Pulmonary artery endothelial cell (primary cell): ENCODE measurements around the gene KPNA4. TPM values are rescaled to one million over a fixed set of nuclear protein-coding genes. Genes with fewer than 3 reads are reported as not detected.
A peak's percentile ranks its signal among the peaks of the same experiment; 100 is the strongest.
"Not testable (repeated sequence)": the region's sequence is repeated elsewhere in the genome, so short reads cannot be mapped to it uniquely, and the experiment has no call there.

Experiments used
- DNase-seq: peaks from one replicate; pipeline ENCODE4 v3.0.0-alpha.2; 2011; ENCODE audit warnings: low read depth, low spot score
- total RNA-seq: library from RNA; depleted of rRNA; stranded (reverse); fragments of >200 nt; gene quantifications from 2 replicates; pipeline ENCODE4 v1.2.3, GENCODE V29; 2014

KPNA4 gene
- total RNA-seq, 1 donor from 2014 or later: 41.5 TPM

DNA sequence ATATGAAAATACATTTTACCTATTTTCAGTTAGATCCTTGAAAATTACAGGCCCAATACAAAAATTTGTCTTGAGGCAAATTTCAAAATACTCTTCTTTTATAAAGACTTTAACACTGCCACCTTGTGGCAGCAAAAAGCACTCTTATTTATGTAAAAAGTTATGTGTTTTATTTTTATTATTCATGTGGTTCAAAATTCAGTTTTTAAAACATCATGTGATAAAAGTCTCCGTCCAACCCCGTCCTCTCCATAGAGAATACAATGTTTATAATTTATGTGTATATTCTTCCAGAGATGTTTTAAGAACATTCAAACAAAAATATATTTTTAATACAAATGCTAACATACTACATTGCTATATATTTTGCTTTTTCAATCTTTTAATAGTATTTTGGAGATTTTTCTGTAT lies 78.9 kb downstream of the KPNA4 start:
- DNase-seq: peak; percentile 2

DNA sequence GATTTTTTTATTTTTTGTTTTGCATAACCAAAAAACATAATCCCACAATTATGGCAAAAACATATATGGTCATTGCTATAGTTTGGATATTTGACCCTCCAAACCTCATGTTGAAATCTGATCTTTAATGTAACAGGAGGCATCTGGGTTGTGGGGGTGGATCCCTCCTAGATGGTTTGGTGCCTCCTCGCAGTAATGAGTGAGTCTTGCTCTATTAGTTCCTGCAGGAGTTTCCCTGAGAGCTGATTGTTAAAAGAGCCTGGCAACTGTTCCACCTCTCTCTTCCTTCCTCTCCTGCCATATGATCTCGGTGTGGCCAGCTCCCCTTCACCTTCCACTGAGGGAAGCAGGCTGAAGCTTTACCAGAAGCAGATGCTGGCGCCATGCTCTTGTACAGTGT lies 82.6 kb downstream of the KPNA4 start:
- DNase-seq: no peak

DNA sequence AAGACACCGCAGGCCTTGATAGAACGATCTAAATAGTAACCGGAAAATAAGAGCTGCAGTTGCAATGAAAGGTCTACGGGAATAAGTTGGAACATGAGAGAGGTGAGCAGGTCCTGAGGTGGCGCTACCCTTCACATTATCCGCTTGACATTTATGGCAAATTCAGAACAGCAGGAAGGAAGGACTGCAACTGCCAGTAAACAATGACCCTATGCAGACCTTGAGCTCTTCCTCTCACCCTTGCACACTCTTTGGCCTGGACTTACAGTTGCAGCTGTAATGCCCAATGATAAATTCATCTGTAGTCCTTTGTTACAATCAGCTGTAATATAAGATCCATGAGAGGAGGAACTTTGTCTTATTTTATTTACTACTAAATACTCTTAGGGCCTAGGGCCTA lies 83.5 kb downstream of the KPNA4 start:
- no peak for DNase-seq

DNA sequence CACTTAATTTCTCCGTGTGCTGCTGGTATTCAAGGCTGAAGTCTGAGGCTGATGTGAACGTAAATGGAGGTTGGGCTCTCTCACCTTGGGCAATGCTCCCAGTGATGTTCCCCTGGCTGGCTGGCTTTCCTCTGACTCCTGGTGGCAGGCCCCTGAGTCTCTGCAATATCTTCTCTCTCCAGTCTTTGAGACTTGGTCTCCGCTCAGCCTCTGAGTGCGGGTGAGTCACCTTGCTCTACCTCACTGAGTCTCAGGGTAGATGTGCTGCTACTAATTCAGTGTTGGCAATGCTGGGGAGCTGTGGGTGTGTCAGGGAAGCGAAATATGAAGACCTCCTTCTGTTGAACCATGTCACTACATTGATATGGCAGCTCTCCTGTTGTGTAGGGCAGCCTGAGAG lies 84.4 kb downstream of the KPNA4 start:
- DNase-seq: no peak

DNA sequence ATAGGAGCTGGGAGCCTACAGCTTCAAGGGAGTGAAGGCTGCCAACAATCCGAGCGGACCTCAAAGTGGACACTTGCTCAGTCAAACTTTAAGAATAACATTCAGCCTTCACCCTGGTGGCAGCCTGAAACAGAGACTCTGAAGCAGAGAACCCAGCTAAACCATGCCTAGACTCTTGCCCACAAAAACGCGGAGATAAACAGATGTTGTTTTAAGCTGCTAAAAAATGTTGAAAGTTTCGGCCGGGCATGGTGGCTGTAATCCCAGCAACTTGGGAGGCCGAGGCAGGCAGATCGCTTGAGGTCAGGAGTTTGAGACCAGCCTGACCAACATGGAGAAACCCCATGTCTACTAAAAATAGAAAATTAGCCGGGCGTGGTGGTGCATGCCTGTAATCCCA lies 86.0 kb downstream of the KPNA4 start:
- DNase-seq: no peak

DNA sequence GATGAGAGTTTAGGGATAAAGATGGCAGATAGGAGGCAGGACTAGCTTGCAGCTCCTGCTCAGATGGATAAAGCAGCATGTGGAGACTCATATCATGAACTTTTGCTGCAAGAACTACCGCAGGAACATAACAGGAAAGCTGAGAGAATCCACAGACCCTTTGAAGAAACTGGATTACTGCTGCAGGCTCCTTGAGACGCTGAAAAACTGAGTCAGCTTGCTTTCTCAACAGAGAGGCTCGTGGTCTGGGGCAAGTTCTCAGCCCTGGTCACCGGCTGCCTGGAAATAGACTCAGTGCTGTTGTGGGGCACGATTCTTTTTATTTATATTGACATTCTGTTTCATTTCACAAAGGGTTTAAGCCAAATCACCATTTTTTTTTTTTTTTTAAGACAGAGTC lies 87.0 kb downstream of the KPNA4 start:
- DNase-seq: no peak

DNA sequence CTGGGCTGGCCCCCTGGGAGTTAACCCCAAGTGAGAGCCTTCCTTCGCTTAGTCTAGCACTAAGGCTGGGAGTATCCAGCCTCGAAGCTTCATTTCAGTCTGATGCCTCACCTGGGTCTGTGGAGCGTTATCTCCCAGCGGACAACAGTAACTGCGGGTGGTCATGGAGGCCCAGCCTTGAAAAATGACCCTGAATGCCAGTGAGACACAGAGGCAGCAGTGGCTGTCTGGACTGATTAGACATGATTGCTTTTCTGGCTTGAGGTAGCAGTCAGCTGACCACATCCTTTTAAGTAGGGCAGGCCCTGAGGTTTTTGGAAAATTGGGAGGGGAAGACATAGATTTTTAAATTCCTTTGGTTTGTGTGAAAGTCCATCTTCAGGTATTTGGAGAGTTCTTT lies 87.6 kb downstream of the KPNA4 start:
- no peak for DNase-seq

DNA sequence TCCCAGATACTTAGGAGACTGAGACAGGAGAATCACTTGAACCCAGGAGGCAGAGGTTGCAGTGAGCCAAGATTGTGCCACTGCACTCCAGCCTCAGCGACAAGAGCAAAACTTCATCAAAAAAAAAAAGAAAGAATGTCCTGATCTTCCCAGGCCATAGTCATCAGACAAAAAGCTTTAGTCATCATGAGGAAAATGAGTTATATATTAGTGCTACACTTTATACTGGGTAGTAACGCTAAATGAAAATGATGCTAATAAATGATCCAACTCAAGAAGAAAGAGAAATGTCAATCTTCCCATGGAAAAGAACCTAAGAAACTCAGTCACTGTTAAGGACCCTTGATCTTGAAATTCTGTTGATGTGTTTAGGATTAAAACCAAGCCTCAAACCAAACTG lies 89.5 kb downstream of the KPNA4 start:
- no peak for DNase-seq

DNA sequence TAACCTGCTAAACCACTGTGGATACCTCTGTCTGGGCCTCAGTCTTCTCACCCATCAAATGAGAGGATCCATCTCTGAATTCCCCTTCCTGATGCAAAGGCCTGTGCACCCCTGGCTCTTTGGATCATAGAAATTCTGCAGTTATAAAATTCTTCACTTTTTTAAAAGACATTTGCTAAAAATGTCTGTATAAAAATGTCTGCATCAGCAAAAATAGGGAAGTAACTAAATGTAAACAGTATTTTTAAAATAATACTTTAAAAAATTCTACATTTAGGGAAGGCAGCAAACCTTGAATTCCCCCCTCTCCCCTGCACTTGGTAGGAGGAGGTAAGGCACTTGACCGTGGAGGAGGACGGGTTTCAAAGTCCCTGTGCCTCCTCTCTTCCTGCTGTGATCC lies 90.2 kb downstream of the KPNA4 start:
- no peak for DNase-seq

DNA sequence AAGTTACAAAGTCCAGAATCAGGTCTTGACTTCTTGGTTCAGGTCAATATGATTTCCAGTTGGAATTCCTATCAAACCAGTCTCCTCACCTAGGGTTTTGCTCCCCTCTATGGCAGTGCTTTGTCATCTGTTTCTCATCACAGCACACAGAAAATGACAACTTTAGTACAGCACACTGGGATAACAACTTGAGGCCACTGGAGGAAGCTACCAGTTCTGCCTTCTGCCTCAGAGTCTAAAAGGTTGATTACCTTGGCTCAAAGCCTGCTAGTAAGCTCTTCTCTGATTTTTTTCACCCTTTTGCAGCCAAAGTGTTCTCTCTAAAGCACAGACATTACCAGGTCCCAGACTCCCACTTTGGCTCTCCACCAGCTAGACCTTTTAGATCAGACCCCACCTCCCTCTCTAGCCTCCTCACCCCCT lies 90.9 kb downstream of the KPNA4 start:
- DNase-seq: no peak

DNA sequence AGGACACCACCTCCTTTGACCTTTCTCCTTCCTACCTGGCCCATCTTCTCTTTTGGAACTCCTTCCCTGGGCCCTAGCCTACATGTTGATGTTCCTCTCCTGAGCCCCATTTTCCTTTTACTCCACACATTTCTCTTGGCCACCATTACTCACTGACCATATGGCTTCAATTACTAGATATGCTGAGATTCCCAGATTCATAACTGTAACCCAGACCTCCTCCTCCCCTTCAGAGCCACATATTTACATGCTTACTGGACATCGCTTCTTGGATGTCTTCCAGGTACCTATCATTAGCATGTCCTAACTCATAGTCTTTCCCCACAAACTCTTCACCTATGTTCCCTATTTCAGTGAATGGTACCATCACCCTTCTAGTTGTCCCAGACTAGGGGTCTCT lies 91.4 kb downstream of the KPNA4 start:
- DNase-seq: no peak

DNA sequence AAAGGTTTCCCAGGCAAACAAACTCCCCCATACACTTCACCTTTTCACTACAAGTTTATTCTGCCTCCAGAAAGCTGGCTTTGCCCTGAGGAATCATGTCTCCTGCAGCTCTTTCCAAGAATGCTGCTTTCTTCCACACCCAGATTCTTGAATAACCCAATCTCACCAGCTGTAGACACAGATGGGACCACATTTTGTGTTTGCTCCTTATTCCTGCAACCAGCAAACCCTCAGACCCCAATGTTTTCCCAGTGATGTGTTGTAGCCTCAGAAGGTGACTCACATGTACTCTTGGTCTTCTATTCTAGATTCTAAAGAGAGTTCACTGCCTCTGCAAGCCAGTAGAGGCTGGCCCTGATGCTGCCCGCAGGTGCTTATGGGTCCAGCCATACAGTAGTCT lies 92.2 kb downstream of the KPNA4 start:
- no peak for DNase-seq

DNA sequence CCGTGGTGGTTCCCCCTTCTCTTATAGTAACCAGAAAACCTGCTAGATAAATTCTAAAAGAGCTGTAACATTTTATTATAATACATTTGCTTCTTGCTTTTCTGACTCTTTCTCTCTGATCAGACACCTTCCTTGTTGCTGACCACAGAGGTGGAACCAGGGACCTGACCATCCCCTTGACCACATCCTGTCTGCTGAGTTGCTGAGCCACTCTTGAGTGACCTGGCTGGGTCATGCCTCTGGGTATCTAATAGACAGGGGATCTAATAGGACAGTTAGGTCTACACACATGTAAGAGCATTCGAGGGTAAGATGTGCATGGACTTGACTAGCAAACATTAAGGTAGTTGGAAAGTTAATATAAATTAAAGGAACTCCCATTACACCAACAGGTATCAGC lies 93.0 kb downstream of the KPNA4 start:
- DNase-seq: no peak

DNA sequence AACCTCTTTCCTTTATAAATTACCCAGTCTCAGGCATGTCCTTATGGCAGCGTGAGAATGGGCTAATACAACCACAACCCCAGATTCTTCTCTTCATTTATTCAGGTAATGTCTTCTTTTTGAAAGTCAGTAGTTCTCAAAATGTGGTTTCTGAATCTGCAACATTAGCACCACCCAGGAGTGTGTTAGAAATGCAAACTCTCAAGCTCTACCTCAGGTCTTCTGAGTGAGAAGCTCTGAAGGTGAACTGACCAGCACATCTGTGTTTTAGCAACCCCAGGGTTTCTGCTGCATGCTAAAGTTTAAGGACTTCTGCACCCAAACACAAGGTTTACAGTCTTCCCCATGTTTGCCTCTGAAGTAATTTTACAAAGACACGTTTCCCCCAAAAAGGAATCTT lies 93.5 kb downstream of the KPNA4 start:
- DNase-seq: no peak

DNA sequence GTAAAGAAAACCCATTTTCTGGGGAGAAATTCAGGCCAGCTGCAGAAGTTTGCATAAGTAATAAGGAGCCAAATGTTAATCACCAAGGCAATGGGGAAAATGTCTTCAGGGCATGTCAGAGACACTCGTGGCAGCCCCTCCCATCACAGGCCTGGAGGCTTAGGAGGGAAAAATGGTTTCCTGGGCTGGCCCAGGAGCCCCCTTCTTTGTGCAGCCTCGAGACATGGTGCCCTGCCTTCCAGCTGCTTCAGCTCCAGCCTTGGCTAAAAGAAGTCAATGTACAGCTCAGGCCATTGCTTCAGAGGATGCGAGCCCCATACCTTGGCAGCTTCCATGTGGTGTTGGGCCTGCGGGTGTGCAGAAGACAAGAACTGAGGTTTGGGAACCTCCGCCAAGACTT lies 95.2 kb downstream of the KPNA4 start:
- no peak for DNase-seq

DNA sequence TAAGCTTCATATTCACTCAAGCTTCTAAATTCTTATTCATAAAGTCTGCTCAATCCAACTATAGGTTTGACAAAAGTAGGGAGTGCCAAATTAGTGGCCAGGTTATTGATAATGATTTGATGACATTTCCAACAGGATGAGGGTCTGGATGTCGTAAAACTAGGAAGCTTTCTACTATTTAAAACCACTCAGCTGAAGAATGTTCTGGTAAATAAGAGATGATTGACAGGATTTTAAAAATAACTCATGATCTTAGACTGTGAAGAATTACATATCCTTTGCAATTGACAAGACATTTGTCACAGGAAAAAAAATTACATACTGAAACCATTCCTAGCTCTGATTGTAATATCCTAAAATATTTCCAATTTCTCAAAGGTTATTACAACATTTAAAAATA lies 100.4 kb downstream of the KPNA4 start:
- no peak for DNase-seq

DNA sequence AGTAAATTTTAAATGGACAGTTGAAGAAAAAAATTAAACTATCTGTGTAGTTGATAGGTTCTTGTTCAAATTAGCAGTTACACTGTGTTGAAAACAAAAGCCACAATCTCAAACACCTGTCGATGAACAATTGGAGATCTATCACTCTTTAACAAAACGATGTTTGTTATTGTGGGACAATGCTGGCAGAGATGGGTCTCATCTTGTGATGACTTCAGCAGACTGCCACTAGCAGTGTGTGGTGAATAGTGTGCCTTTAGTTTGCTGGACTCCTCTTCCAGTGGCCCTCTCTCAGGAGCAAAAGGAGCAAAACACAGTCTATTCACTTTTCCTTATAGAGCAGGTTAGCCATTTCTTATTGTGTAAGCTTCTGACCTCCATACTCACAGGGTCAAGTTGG lies 101.0 kb downstream of the KPNA4 start:
- no peak for DNase-seq

DNA sequence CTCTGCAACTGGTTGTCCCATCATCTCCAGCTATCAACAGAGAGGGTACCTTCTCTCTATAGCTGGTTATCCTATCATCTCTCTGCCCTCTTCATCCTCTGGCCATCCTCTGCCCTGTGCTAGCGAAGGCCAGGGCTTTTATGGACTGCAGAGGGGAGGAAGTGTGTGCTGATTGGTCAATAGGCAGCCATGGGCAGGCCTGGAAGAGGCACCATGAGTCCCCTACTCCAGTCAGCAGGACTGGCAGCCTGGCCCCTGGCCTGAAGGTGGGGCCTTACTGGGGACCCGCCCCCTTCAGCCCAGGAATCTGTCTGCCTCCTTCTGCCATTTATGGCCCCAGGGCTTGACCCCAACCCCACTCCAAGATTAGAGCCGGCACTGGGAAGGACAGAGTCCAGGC lies 105.3 kb downstream of the KPNA4 start:
- no peak for DNase-seq

DNA sequence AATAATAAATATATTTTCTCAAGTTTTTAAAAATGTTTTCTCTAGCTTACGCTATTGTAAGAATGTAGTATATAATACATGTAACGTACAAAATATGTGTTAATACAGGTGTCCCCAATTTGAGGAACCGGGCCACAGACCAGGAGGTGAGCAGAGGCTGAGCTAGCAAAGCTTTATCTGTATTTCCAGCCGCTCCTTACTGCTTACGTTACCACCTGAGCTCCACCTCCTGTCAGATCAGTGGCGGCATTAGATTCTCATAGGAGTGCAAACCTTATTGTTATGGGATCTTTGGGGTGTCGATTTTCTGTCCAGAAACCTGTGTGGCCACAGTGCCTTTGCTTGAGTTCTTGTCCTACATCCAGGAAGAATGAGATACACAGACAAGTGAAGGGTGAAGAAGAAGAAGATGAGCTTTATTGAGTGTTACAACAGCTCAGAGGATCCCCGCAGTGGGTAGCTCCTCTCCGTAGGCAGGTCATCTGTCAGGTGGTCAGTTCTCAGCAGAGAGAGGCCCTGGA lies 105.9 kb downstream of the KPNA4 start:
- no peak for DNase-seq

DNA sequence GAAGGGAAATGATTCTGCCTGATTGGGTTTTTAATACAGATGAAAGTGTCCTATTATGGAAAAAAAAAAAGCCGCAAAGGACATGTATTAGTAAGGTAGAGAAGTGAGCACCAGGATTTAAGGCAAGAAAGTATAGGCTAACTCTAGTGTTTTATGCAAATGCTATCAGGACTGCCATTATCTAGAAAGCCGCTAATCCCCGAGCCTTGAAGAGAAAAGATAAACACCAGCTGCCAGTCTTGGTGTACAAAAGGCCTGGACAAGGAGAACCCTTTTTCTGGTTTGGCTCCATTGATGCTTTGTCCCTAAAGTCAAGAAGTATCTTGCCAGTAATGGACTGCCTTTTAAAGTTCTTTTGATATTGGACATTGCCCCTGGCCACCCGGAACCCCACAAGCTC lies 107.2 kb downstream of the KPNA4 start:
- no peak for DNase-seq

DNA sequence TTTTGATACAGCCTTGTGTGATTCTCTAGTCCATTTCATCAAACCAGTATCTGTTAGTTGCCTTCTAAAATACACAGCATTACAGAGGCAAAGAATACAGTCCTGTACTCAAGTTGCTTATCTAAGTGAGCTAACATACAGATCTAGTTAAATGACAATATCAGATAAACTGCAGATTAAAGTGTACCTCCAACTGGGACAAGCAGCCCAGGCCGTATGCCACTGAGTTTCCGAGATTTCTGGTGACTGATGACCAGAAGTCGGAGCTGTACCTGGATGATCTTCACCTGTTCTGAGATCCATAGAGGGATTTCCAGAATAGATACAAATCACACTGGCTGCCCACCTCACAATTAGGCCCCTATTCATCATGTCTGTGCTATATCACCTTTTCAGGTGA lies 109.5 kb downstream of the KPNA4 start:
- no peak for DNase-seq

DNA sequence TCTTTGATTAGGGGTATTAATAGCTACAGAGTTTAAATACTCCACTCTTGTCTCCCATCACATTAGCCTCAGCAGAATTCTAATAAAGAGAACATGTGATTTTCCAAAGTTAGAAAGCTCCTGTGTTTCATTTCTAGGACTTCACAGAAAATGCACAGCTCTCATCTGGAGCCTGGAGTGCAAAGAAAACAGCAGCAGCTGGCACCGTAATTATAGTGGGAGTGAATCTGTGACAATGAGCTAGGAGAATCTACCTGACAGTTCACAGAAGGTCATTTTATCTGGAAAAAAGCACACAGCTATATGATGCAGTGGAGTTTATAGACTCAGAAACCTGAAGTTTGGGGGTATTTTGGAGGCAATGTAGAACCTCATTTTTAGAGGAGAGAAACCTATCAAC lies 110.4 kb downstream of the KPNA4 start:
- no peak for DNase-seq

DNA sequence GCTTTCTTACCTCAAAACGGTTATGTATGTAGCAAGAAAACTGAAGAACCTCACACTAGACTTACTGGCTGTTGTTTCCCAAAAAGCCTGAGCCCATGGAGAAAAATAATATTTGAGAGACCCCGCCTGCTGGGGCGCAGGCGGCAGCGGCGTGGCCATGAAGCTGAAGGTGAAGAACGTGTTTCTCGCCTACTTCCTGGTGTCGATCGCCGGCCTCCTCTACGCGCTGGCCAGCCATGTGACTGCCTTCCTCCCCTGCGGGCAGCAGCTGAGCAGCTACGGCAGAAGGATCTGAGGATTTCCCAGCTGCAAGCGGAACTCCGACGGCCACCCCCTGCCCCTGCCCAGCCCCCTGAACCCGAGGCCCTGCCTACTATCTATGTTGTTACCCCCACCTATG lies 113.1 kb downstream of the KPNA4 start:
- DNase-seq: not testable (repeated sequence)

DNA sequence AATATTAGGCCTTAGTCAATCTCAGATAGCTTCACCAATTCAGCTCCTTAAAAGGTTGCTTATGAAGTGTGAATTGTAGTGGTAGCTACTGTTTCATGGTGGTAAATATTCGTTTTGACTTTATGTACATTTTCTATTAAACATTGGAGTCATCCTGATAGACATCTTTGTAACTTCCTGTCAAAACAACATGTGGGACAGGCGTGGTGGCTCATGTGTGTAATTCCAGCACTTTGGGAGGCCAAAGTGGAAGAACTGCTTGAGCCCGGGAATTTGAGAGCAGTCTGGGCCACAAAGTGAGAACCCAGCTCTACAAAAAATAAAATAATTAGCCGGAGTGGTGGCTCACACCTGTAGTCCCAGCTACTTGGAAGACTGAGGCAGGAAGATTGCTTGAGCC lies 113.8 kb downstream of the KPNA4 start:
- DNase-seq: no peak
